Heart left ventricle (tissue), 16 donors: ENCODE results near the gene BTAF1. TPM values are rescaled to one million over a fixed set of nuclear protein-coding genes. Genes with fewer than 3 reads are reported as not detected.

ENCODE experiments used
- ATAC-seq, 4 donors: fragments of 200-7000 bp; cut with Tn5 transposase; one replicate each; pipeline ENCODE4 v1.9.1; 2020 to 2022; ENCODE audit warnings: moderate library complexity in 4 of 4, mild to moderate bottlenecking in 3 of 4, moderate number of reproducible peaks in 1 of 4
- DNase-seq, 5 donors: peaks; one replicate each; pipeline ENCODE4 v3.0.0-alpha.2; 2020
- H3K27ac ChIP-seq, 12 donors: fragments of 200-600 bp; sonication (generic) in 4 of 12; one replicate each; pipeline versions ENCODE4 v1.5.0 to v1.8.0; 2016 to 2022; ENCODE audit warnings: mild to moderate bottlenecking in 2 of 12
- H3K27me3 ChIP-seq, 9 donors: fragments of 200-600 bp; sonication (generic) in 2 of 9; one replicate each; pipeline versions ENCODE4 v1.5.1 to v1.8.0; 2016 to 2022; ENCODE audit warnings: mild to moderate bottlenecking in 3 of 9
- H3K36me3 ChIP-seq, 9 donors: fragments of 200-600 bp; sonication (generic) in 2 of 9; one replicate each; pipeline versions ENCODE4 v1.5.0 to v1.8.0; 2018 to 2022; ENCODE audit warnings: mild to moderate bottlenecking in 2 of 9
- H3K4me1 ChIP-seq, 12 donors: fragments of 200-600 bp; sonication (generic) in 4 of 12; one replicate each; pipeline versions ENCODE4 v1.5.0 to v1.8.0; 2016 to 2022; ENCODE audit warnings: mild to moderate bottlenecking in 3 of 12
- H3K4me3 ChIP-seq, 12 donors: fragments of 200-600 bp; sonication (generic) in 4 of 12; one replicate each; pipeline versions ENCODE4 v1.5.0 to v1.8.0; 2017 to 2022; ENCODE audit warnings: mild to moderate bottlenecking in 9 of 12, moderate library complexity in 4 of 12
- H3K9me3 ChIP-seq, 12 donors: fragments of 200-600 bp; sonication (generic) in 4 of 12; one replicate each; pipeline versions ENCODE4 v1.5.0 to v1.8.0; 2016 to 2022; ENCODE audit warnings: mild to moderate bottlenecking in 1 of 12
- CTCF ChIP-seq, 12 donors: fragments of 200-600 bp; sonication (generic) in 4 of 12; IDR thresholded peaks; one replicate each; pipeline versions ENCODE4 v1.5.0 to v1.8.0; 2018 to 2022; ENCODE audit warnings: antibody characterized with exemption in 12 of 12, mild to moderate bottlenecking in 5 of 12
- POLR2A ChIP-seq, 2 donors: fragments of 450-650 bp; IDR thresholded peaks; one replicate each; pipeline ENCODE4 v1.6.1; 2017; ENCODE audit warnings: antibody characterized with exemption in 2 of 2, mild to moderate bottlenecking in 2 of 2, moderate library complexity in 2 of 2
- WGBS, 4 donors: extraction: QIAGEN DNeasy Blood & Tissue Kit in 2 of 4; methylation state at CpG; one replicate each; pipeline versions ENCODE4 v1.1.5 to v1.1.7; 2013 to 2018; 5-methylcytosine and 5-hydroxymethylcytosine counted together
- intact Hi-C, 10 donors: fragments of 100-400 bp; cut with DNase I; formaldehyde crosslinking; loops; one replicate each; pipeline versions ENCODE4 v1.11.1 to v1.14.2; 2022
- polyA plus RNA-seq, 2 donors: library from polyadenylated mRNA; stranded (reverse); fragments of 200-250 nt; gene quantifications; one replicate each; pipeline ENCODE4 v1.2.3, GENCODE V29; 2013
- total RNA-seq, 9 donors: library from RNA; depleted of rRNA in 2 of 9; stranded (reverse); fragments of >200 nt in 2 of 9; fragmentation: NEBNext Ultra II Directional in 3 of 9; extraction: Animal tissue kit (Norgen Biotek cat#: 25700) in 3 of 9; gene quantifications; one replicate each; pipeline versions ENCODE4 v1.1.0 to v1.2.4, GENCODE V29; 2016 to 2023
- donor health status: ischemic (EF 13 %, LVEDD 7.1; RV severe dilation, severe dysfunction).
- donor health status: healthy with polysubstance abuse.
- donor health status: DM: no; HTN: yes; CAD: no.
- donor health status: DM: no; HTN: no; CAD: no.
- donor health status: ischemic (EF 25% LVEDD 6.9; RV normal size, moderate dysfunction).
- donor health status: ischemic (EF 25% LVEDD 5.7; RV mildly dilated, moderate dysfunction).
- donor health status: healthy.
- donor health status: DM: yes; HTN: yes; CAD: no.
- donor health status: ischemic (EF 35%, LVEDD 5.7; RV mildly dilated, moderate dysfunction).
- donor health status: nonischemic (EF 11% LVEDD 7.7; RV severe dilation, severe dysfunction).
- donor health status: DM: yes; HTN: yes; CAD: no.
- donor health status: PGD.
- donor health status: ischemic (EF 29% LVEDD 5.4; RV normal size, mild dysfunction).
- donor health status: nonischemic (EF 23%, LVEDD 6.1; RV moderate dilation, normal function).

The BTAF1 gene
- total and polyA plus RNA-seq, 11 donors: 5.5 to 22.3 (median 11.8) TPM

- WGBS, 4 donors: 52 to 75% (median 69%) methylated on average over 3 of the region's 3 CpGs
- Histone ChIP-seq H3K36me3 (peaks cover 0 to 37% (median 26%) of the 10 kb centered on the region in 9 donors), H3K27ac (no peak overlapping the region), H3K4me3 (no peak overlapping the region), H3K27me3 (no peaks in the 10 kb centered on the region), H3K4me1 (peaks cover 0 to 37% (median 10%) of the 10 kb centered on the region in 12 donors), H3K9me3 (no peaks in the 10 kb centered on the region)
- DNase-seq: no peak
- no peak for ATAC-seq
- TF ChIP-seq POLR2A (IDR thresholded peaks at IDR 0.05) (no peak), CTCF (IDR thresholded peaks at IDR 0.05) (no peak)
- intact Hi-C loops: no loop called here
Observed at GRCh38 chr10:91931526-91932190, 8.1 kb downstream of the BTAF1 start.

- Histone ChIP-seq H3K4me3 (no peak overlapping the region), H3K27me3 (no peaks in the 10 kb centered on the region), H3K27ac (no peak overlapping the region), H3K4me1 (peaks cover 0 to 30% (median 7%) of the 10 kb centered on the region in 12 donors), H3K9me3 (no peaks in the 10 kb centered on the region), H3K36me3 (peaks cover 0 to 47% (median 37%) of the 10 kb centered on the region in 9 donors)
- DNase-seq (no peak), ATAC-seq (no peak)
- WGBS, 4 donors: 88 to 98% (median 95%) methylated on average over 1 of the region's 1 CpG
- TF ChIP-seq POLR2A (IDR thresholded peaks at IDR 0.05): no peak
- TF ChIP-seq CTCF (IDR thresholded peaks at IDR 0.05): no peak
- intact Hi-C loops: no loop called here
Observed at GRCh38 chr10:91932737-91933136, 9.2 kb downstream of the BTAF1 start.

- WGBS, 4 donors: 89 to 97% (median 96%) methylated on average over 2 of the region's 2 CpGs
- Histone ChIP-seq H3K27me3 (no peaks in the 10 kb centered on the region), H3K4me1 (peaks cover 0 to 15% (median 1%) of the 10 kb centered on the region in 12 donors), H3K27ac (no peak overlapping the region), H3K4me3 (no peak overlapping the region), H3K36me3 (peaks cover 0 to 54% (median 37%) of the 10 kb centered on the region in 9 donors), H3K9me3 (no peaks in the 10 kb centered on the region)
- ATAC-seq: no peak
- intact Hi-C loops: no loop called here
- no peak for DNase-seq
- TF ChIP-seq POLR2A (IDR thresholded peaks at IDR 0.05) (no peak), CTCF (IDR thresholded peaks at IDR 0.05) (no peak)
Observed at GRCh38 chr10:91935886-91936285, 12.3 kb downstream of the BTAF1 start.

GRCh38 chr10:91939653-91940052 is 16.1 kb downstream of the BTAF1 start:
- WGBS, 4 donors: 94 to 97% (median 96%) methylated on average over 4 of the region's 4 CpGs
- H3K4me1 ChIP-seq: peaks cover 0 to 1% (median 0%) of the 10 kb centered on the region in 12 donors
- H3K36me3 ChIP-seq: peaks cover 0 to 72% (median 57%) of the 10 kb centered on the region in 9 donors
- intact Hi-C loops: no loop called here
- no peak overlapping the region for H3K27ac ChIP-seq
- H3K9me3 ChIP-seq: no peaks in the 10 kb centered on the region
- DNase-seq: no peak
- no peak overlapping the region for H3K4me3 ChIP-seq
- no peak for TF ChIP-seq CTCF (IDR thresholded peaks at IDR 0.05)
- no peak for TF ChIP-seq POLR2A (IDR thresholded peaks at IDR 0.05)
- H3K27me3 ChIP-seq: no peaks in the 10 kb centered on the region
- ATAC-seq: no peak
